ENCODE results near the gene ZNF442. TPM values are rescaled to one million over a fixed set of nuclear protein-coding genes. Genes with fewer than 3 reads are reported as not detected.
A peak's percentile ranks its signal among the peaks of the same experiment; 100 is the strongest.

Gene ZNF442
- total RNA-seq, 1 experiment from 2014 or later = 4.0 TPM

- H2BK120ac ChIP-seq (ENCODE audit: low read depth, low read length, poor library complexity, severe bottlenecking) = no peak overlapping the region
- H3K27ac ChIP-seq (ENCODE audit: insufficient read length, low read depth, low read length) = no peak overlapping the region
- H3K4me2 ChIP-seq (ENCODE audit: insufficient read depth, insufficient read length, low read length) = no peak overlapping the region
- peak; percentile 23; the same call in 1 of the 3 replicates for TF ChIP-seq CTCF (conservative IDR thresholded peaks at IDR 0.05)
- no peak overlapping the region for H3K23ac ChIP-seq (ENCODE audit: insufficient read length, low read depth, low read length)
- no peak overlapping the region for H4K5ac ChIP-seq (ENCODE audit: insufficient read length, low read depth, low read length)
- H3K9me3 ChIP-seq (ENCODE audit: control insufficient read depth, low read depth, low read length) = peaks cover 51% of the 10 kb centered on the region
- H3K4me1 Mint-ChIP-seq = no peaks in the 10 kb centered on the region
- H3K4me1 ChIP-seq (ENCODE audit: insufficient read depth, low read length) = no peaks in the 10 kb centered on the region
- no peaks in the 10 kb centered on the region for H3K79me1 ChIP-seq (ENCODE audit: insufficient read depth, low read depth, low read length, poor library complexity, severe bottlenecking)
- H3K56ac ChIP-seq (ENCODE audit: insufficient read length, low read depth, low read length) = no peak overlapping the region
- no peaks in the 10 kb centered on the region for H3K23me2 ChIP-seq (ENCODE audit: insufficient read length, low read depth, low read length, poor library complexity, severe bottlenecking)
- no peak overlapping the region for H2AFZ ChIP-seq (ENCODE audit: low read length)
- H2BK20ac ChIP-seq (ENCODE audit: low read depth, low read length, poor library complexity, severe bottlenecking) = no peak overlapping the region
- H3K4me3 Mint-ChIP-seq = no peak overlapping the region
- H3K27me3 Mint-ChIP-seq (ENCODE audit: low read depth) = no peaks in the 10 kb centered on the region
- no peak overlapping the region for H3K27ac Mint-ChIP-seq
- no peak overlapping the region for H3K9ac ChIP-seq (ENCODE audit: extremely low read depth, insufficient read length, low read length)
- H3K18ac ChIP-seq (ENCODE audit: insufficient read length, low read depth, low read length) = no peak overlapping the region
- no peak overlapping the region for H3T11ph ChIP-seq (ENCODE audit: low read length)
- H3K36me3 Mint-ChIP-seq (ENCODE audit: insufficient read depth in 1 of 3, low read depth in 3 of 3) = peaks cover 39 to 60% (median 51%) of the 10 kb centered on the region in 3 experiments
- no peak overlapping the region for H4K91ac ChIP-seq (ENCODE audit: insufficient read length, low read depth, low read length)
- no peaks in the 10 kb centered on the region for H4K20me1 ChIP-seq (ENCODE audit: control insufficient read depth, insufficient read depth, insufficient read length)
- no peak overlapping the region for H3K4ac ChIP-seq (ENCODE audit: low read depth, low read length)
- H2BK12ac ChIP-seq (ENCODE audit: insufficient read length, low read depth, low read length) = no peak overlapping the region
- no peak overlapping the region for H2BK15ac ChIP-seq (ENCODE audit: low read depth, low read length)
- H4K8ac ChIP-seq (replicated peaks; ENCODE audit: insufficient read length, low read depth, low read length) = no peak overlapping the region
- H3K27me3 ChIP-seq (ENCODE audit: insufficient read depth, low read length) = no peaks in the 10 kb centered on the region
- peaks cover 80 to 84% of the 10 kb centered on the region in 2 experiments for H3K9me3 Mint-ChIP-seq
- WGBS (ENCODE audit: extremely low coverage, insufficient read length, low lambda C conversion rate) = no CpG with 5 or more reads among the region's 2 CpGs
- H2AK5ac ChIP-seq (ENCODE audit: insufficient read length, low read length) = no peak overlapping the region
- no peak overlapping the region for H3K14ac ChIP-seq (ENCODE audit: insufficient read depth, low read length)
- no peak for DNase-seq
- H3K79me2 ChIP-seq (ENCODE audit: insufficient read depth, low read length) = no peaks in the 10 kb centered on the region
- no peak overlapping the region for H2BK5ac ChIP-seq (ENCODE audit: insufficient read length, low read length)
These were observed 18.6 kb downstream of the ZNF442 start for GRCh38 chr19:12346896-12347295.

All from H9 (cell line).